Loucy (cell line): ENCODE measurements around the gene SPAG6.

Source experiments
- H2AFZ ChIP-seq: fragments of 200-600 bp; sonication (generic); 2 replicates; pipeline ENCODE4 v1.6.0; 2016; ENCODE audit warnings: antibody characterized with exemption, mild to moderate bottlenecking, low read length, moderate library complexity
- H3F3A ChIP-seq: fragments of 200-600 bp; 2 replicates; pipeline ENCODE4 v1.6.0; 2016; ENCODE audit warnings: antibody characterized with exemption, low read depth, mild to moderate bottlenecking
- H3K27me3 ChIP-seq: fragments of 200-600 bp; sonication (generic); 2 replicates; pipeline ENCODE4 v1.6.1; 2014; ENCODE audit warnings: low read length, mild to moderate bottlenecking; ENCODE audit not compliant: insufficient read depth, poor library complexity, severe bottlenecking
- H3K36me3 ChIP-seq: fragments of 200-600 bp; sonication (generic); 2 replicates; pipeline ENCODE4 v1.6.1; 2016; ENCODE audit warnings: low read length; ENCODE audit not compliant: insufficient read depth
- H3K4me1 ChIP-seq: fragments of 200-600 bp; sonication (generic); 2 replicates; pipeline ENCODE4 v1.5.1; 2014; ENCODE audit warnings: low read length, mild to moderate bottlenecking; ENCODE audit not compliant: insufficient read depth, poor library complexity, severe bottlenecking
- H3K4me2 ChIP-seq: fragments of 200-600 bp; sonication (generic); 2 replicates; pipeline ENCODE4 v1.6.0; 2014; ENCODE audit warnings: antibody characterized with exemption, low read length, low read depth, mild to moderate bottlenecking; ENCODE audit not compliant: poor library complexity, severe bottlenecking
- H3K4me3 ChIP-seq: fragments of 200-600 bp; sonication (generic); 2 replicates; pipeline ENCODE4 v1.5.1; 2014; ENCODE audit warnings: low read length, mild to moderate bottlenecking, mixed read lengths; ENCODE audit not compliant: poor library complexity, severe bottlenecking
- H3K79me2 ChIP-seq: fragments of 200-600 bp; sonication (generic); 2 replicates; pipeline ENCODE4 v1.6.1; 2014; ENCODE audit warnings: low read length; ENCODE audit not compliant: insufficient read depth
- H3K9ac ChIP-seq: fragments of 200-600 bp; sonication (generic); 2 replicates; pipeline ENCODE4 v1.6.0; 2014; ENCODE audit warnings: mild to moderate bottlenecking, low read depth, low read length, moderate library complexity; ENCODE audit not compliant: poor library complexity, severe bottlenecking
- H3K9me2 ChIP-seq: fragments of 200-600 bp; sonication (generic); replicated peaks from 2 replicates; pipeline ENCODE4 v1.6.1; 2016; ENCODE audit warnings: low read depth, low read length, mixed read lengths
- H3K9me3 ChIP-seq: fragments of 200-600 bp; sonication (generic); 2 replicates; pipeline ENCODE4 v1.6.1; 2014; ENCODE audit warnings: mild to moderate bottlenecking, antibody characterized with exemption, low read length, low read depth; ENCODE audit not compliant: insufficient read depth
- H4K20me1 ChIP-seq: fragments of 200-600 bp; sonication (generic); 2 replicates; pipeline ENCODE4 v1.6.0; 2014; ENCODE audit warnings: antibody characterized with exemption, low read length, mild to moderate bottlenecking; ENCODE audit not compliant: insufficient read depth, poor library complexity, severe bottlenecking
- CTCF ChIP-seq: fragments of 200-600 bp; sonication (generic); conservative IDR thresholded peaks from 2 replicates; pipeline ENCODE4 v1.5.1; 2014; ENCODE audit warnings: mild to moderate bottlenecking, antibody characterized with exemption, low read length
- EZH2phosphoT487 ChIP-seq: fragments of 200-600 bp; IDR thresholded peaks from 2 replicates; pipeline ENCODE4 v1.6.1; 2018; ENCODE audit warnings: antibody characterized with exemption, mild to moderate bottlenecking, moderate library complexity, borderline replicate concordance

SPAG6 gene

GRCh38 chr10:22466763-22467334 lies 121.6 kb downstream of the SPAG6 start:
- Histone ChIP-seq H3K9me2 (no peaks in the 10 kb centered on the region), H3K79me2 (no peaks in the 10 kb centered on the region), H3K4me1 (peaks cover 19% of the 10 kb centered on the region), H2AFZ (no peak overlapping the region), H3K27me3 (no peaks in the 10 kb centered on the region), H3F3A (no peaks in the 10 kb centered on the region), H4K20me1 (no peaks in the 10 kb centered on the region), H3K4me2 (no peak overlapping the region), H3K4me3 (no peak overlapping the region), H3K36me3 (no peaks in the 10 kb centered on the region), H3K9ac (no peak overlapping the region), H3K9me3 (no peaks in the 10 kb centered on the region)
- TF ChIP-seq CTCF (no peak), EZH2phosphoT487 (no peak)
